H1 (cell line): Measurements from ENCODE around the gene KRT27. TPM values are rescaled to one million over a fixed set of nuclear protein-coding genes. Genes with fewer than 3 reads are reported as not detected.

Experiments used
- CTCF ChIA-PET: fragments of 300-600 bp; sonication (Branson Sonifier 250); formaldehyde crosslinking; loops from one replicate; lab custom pipeline; 2021; ENCODE audit not compliant: partially characterized antibody; lab: Charles Lee
- POLR2A ChIA-PET: fragments of 300-600 bp; sonication (Branson Sonifier 250); formaldehyde crosslinking; loops from one replicate; lab custom pipeline; 2021; ENCODE audit warnings: inconsistent platforms; ENCODE audit not compliant: partially characterized antibody; lab: Charles Lee
- DNase-seq, 2 experiments: peaks; one replicate each; pipeline versions ENCODE4 v3.0.0 to v3.0.0-alpha.2; 2010 to 2022; ENCODE audit warnings: low spot score in 2 of 2, low read depth in 1 of 2, mixed read lengths in 1 of 2
- FAIRE-seq: peaks from 2 replicates; lab custom pipeline; 2011; peaks lifted over from hg19 to GRCh38; lab: Jason Lieb, UNC
- H2AFZ ChIP-seq: 2 replicates; pipeline ENCODE4 v1.8.1; 2012; ENCODE audit warnings: low read length, inconsistent platforms
- H2AK5ac ChIP-seq: 2 replicates; pipeline ENCODE4 v1.6.1; 2013; ENCODE audit warnings: low read depth, low read length
- H2BK120ac ChIP-seq: replicated peaks from 2 replicates; pipeline ENCODE3; 2013; ENCODE audit warnings: low read depth, low read length, inconsistent platforms
- H2BK12ac ChIP-seq: 2 replicates; pipeline ENCODE4 v1.6.1; 2013; ENCODE audit warnings: low read depth, low read length
- H2BK15ac ChIP-seq: 2 replicates; pipeline ENCODE4 v1.6.1; 2013; ENCODE audit warnings: low read length
- H2BK20ac ChIP-seq: 2 replicates; pipeline ENCODE4 v1.6.1; 2013; ENCODE audit warnings: low read length
- H2BK5ac ChIP-seq: 2 replicates; pipeline ENCODE4 v1.6.1; 2013; ENCODE audit warnings: low read depth, low read length
- H3K14ac ChIP-seq: 2 replicates; pipeline ENCODE4 v1.6.1; 2013; ENCODE audit warnings: inconsistent platforms; ENCODE audit not compliant: insufficient read length
- H3K18ac ChIP-seq: 2 replicates; pipeline ENCODE4 v1.6.1; 2013; ENCODE audit warnings: low read length; ENCODE audit errors: extremely low read depth
- H3K23ac ChIP-seq: 2 replicates; pipeline ENCODE4 v1.6.1; 2013; ENCODE audit warnings: inconsistent platforms; ENCODE audit not compliant: insufficient read length
- H3K23me2 ChIP-seq: 2 replicates; pipeline ENCODE4 v1.6.1; 2013; ENCODE audit warnings: low read depth, low read length
- H3K27ac ChIP-seq: 2 replicates; pipeline ENCODE4 v1.6.1; 2011; ENCODE audit warnings: low read depth, low read length, inconsistent platforms
- H3K27me3 ChIP-seq, 4 experiments: replicated peaks in 1 of 4; 1 replicate in 1 of 4; 2 replicates in 3 of 4; pipeline versions ENCODE4 v1.6.1 to v1.8.1; 2011 to 2013; ENCODE audit warnings: low read length in 3 of 4, mild to moderate bottlenecking in 3 of 4, inconsistent platforms in 2 of 4, mixed read lengths in 2 of 4, moderate library complexity in 1 of 4; ENCODE audit not compliant: control insufficient read depth in 3 of 4, insufficient read depth in 3 of 4; ENCODE audit errors: extremely low read depth in 1 of 4
- H3K36me3 ChIP-seq, 4 experiments: 2 replicates each; pipeline versions ENCODE4 v1.6.1 to v1.8.1; 2011 to 2013; ENCODE audit warnings: mild to moderate bottlenecking in 4 of 4, low read length in 3 of 4, moderate library complexity in 2 of 4, control low read depth in 1 of 4, inconsistent platforms in 1 of 4; ENCODE audit not compliant: insufficient read depth in 4 of 4, control insufficient read depth in 2 of 4
- H3K4ac ChIP-seq: replicated peaks from 2 replicates; pipeline ENCODE3; 2013; ENCODE audit warnings: low read length, low read depth, mixed read lengths, inconsistent platforms; ENCODE audit not compliant: insufficient read length
- H3K4me1 ChIP-seq, 4 experiments: replicated peaks in 1 of 4; 1 replicate in 1 of 4; 2 replicates in 3 of 4; pipeline versions ENCODE4 v1.6.1 to v1.8.1; 2011 to 2013; ENCODE audit warnings: low read length in 3 of 4, inconsistent platforms in 2 of 4, mixed read lengths in 1 of 4; ENCODE audit not compliant: insufficient read depth in 4 of 4, control insufficient read depth in 3 of 4
- H3K4me2 ChIP-seq, 2 experiments: 2 replicates each; pipeline versions ENCODE4 v1.6.1 to v1.8.1; 2011 to 2013; ENCODE audit warnings: low read depth in 2 of 2, low read length in 2 of 2, control low read depth in 1 of 2, inconsistent platforms in 1 of 2, mild to moderate bottlenecking in 1 of 2; ENCODE audit not compliant: insufficient read depth in 1 of 2
- H3K4me3 ChIP-seq, 4 experiments: fragments of 200-600, 300-600 bp in 1 of 4; sonication (generic), shearing (Covaris generic), sonication (Bioruptor Twin) in 1 of 4; 2 replicates each; pipeline versions ENCODE4 v1.5.1 to v1.8.1; 2011 to 2016; ENCODE audit warnings: low read length in 4 of 4, low read depth in 3 of 4, control low read depth in 2 of 4, inconsistent platforms in 2 of 4, mild to moderate bottlenecking in 2 of 4, mixed read lengths in 1 of 4, moderate library complexity in 1 of 4; ENCODE audit not compliant: insufficient read depth in 2 of 4; ENCODE audit errors: extremely low read depth in 1 of 4
- H3K56ac ChIP-seq: replicated peaks from 2 replicates; pipeline ENCODE3; 2013; ENCODE audit warnings: low read depth, mild to moderate bottlenecking, mixed read lengths, low read length, inconsistent platforms; ENCODE audit not compliant: insufficient read length
- H3K79me1 ChIP-seq: 2 replicates; pipeline ENCODE4 v1.6.1; 2013; ENCODE audit warnings: low read depth, low read length, control low read depth
- H3K79me2 ChIP-seq, 2 experiments: 2 replicates each; pipeline versions ENCODE4 v1.6.1 to v1.8.1; 2012 to 2013; ENCODE audit warnings: low read length in 2 of 2, mild to moderate bottlenecking in 2 of 2, inconsistent platforms in 1 of 2; ENCODE audit not compliant: insufficient read depth in 2 of 2, control insufficient read depth in 1 of 2
- H3K9ac ChIP-seq, 4 experiments: replicated peaks in 1 of 4; 1 replicate in 1 of 4; 2 replicates in 3 of 4; pipeline versions ENCODE4 v1.6.1 to v1.8.1; 2011 to 2013; ENCODE audit warnings: low read depth in 3 of 4, low read length in 3 of 4, control low read depth in 2 of 4, mild to moderate bottlenecking in 2 of 4, moderate library complexity in 2 of 4, inconsistent platforms in 1 of 4; ENCODE audit errors: extremely low read depth in 1 of 4
- H3K9me3 ChIP-seq, 2 experiments: 2 replicates each; pipeline versions ENCODE4 v1.6.1 to v1.8.1; 2012 to 2013; ENCODE audit warnings: mild to moderate bottlenecking in 2 of 2, moderate library complexity in 2 of 2, control low read depth in 1 of 2, inconsistent platforms in 1 of 2, low read depth in 1 of 2, low read length in 1 of 2, mixed read lengths in 1 of 2; ENCODE audit not compliant: insufficient read depth in 2 of 2
- H4K20me1 ChIP-seq, 2 experiments: replicated peaks in 1 of 2; 2 replicates each; pipeline versions ENCODE3 to v1.8.1; 2011 to 2013; ENCODE audit warnings: inconsistent platforms in 2 of 2, low read length in 2 of 2, mild to moderate bottlenecking in 1 of 2; ENCODE audit not compliant: insufficient read depth in 2 of 2, control insufficient read depth in 1 of 2
- H4K5ac ChIP-seq: 2 replicates; pipeline ENCODE4 v1.6.1; 2013; ENCODE audit warnings: low read length, low read depth, mixed read lengths, inconsistent platforms; ENCODE audit not compliant: insufficient read length
- H4K8ac ChIP-seq: 2 replicates; pipeline ENCODE4 v1.8.0; 2013; ENCODE audit warnings: mild to moderate bottlenecking, moderate library complexity, low read length, inconsistent platforms; ENCODE audit not compliant: insufficient read depth; ENCODE audit errors: extremely low read depth
- H4K91ac ChIP-seq: replicated peaks from 2 replicates; pipeline ENCODE3; 2013; ENCODE audit warnings: low read length, mixed read lengths, inconsistent platforms; ENCODE audit not compliant: insufficient read length
- BCL11A ChIP-seq, 2 experiments: IDR thresholded peaks; one replicate each; pipeline ENCODE4 v1.6.1; 2011; ENCODE audit warnings: low read depth in 2 of 2, low read length in 2 of 2, mild to moderate bottlenecking in 2 of 2
- CBX5 ChIP-seq: fragments of 300-800, 300-1000 bp; sonication (generic); IDR thresholded peaks from 2 replicates; pipeline ENCODE4 v1.7.1; 2016; ENCODE audit warnings: antibody characterized with exemption, low read length, low read depth
- CBX8 ChIP-seq: fragments of 300-800, 300-1000 bp; sonication (generic); IDR thresholded peaks from 2 replicates; pipeline ENCODE4 v1.7.1; 2016; ENCODE audit warnings: low read depth, low read length, borderline replicate concordance
- CHD2 ChIP-seq: IDR thresholded peaks from 2 replicates; pipeline ENCODE4 v1.6.1; 2012; ENCODE audit warnings: low read length, improper control_type of control experiment
- CREB1 ChIP-seq: IDR thresholded peaks from 2 replicates; pipeline ENCODE4 v1.6.1; 2012; ENCODE audit warnings: inconsistent platforms
- EZH2 ChIP-seq: fragments of 200-600 bp; sonication (generic); IDR thresholded peaks from 2 replicates; pipeline ENCODE4 v1.7.1; 2012; ENCODE audit warnings: low read depth, mild to moderate bottlenecking, moderate library complexity, low read length, inconsistent platforms; ENCODE audit not compliant: severe bottlenecking
- HDAC2 ChIP-seq, 2 experiments: fragments of 300-600 bp in 1 of 2; sonication (generic) in 1 of 2; IDR thresholded peaks; 2 replicates each; pipeline ENCODE4 v1.6.1; 2011 to 2012; ENCODE audit warnings: low read depth in 2 of 2, low read length in 2 of 2, mild to moderate bottlenecking in 2 of 2, moderate library complexity in 2 of 2, borderline replicate concordance in 1 of 2, inconsistent platforms in 1 of 2
- JUN ChIP-seq: IDR thresholded peaks from 2 replicates; pipeline ENCODE4 v1.6.1; 2011; ENCODE audit warnings: low read depth, mild to moderate bottlenecking, improper control_type of control experiment, low read length
- MAX ChIP-seq: IDR thresholded peaks from 2 replicates; pipeline ENCODE4 v1.6.1; 2012; ENCODE audit warnings: inconsistent platforms
- POLR2A ChIP-seq, 2 experiments: IDR thresholded peaks; 1 replicate in 1 of 2; 2 replicates in 1 of 2; pipeline ENCODE4 v1.6.1; 2011; ENCODE audit warnings: low read depth in 2 of 2, low read length in 2 of 2, mild to moderate bottlenecking in 2 of 2; ENCODE audit errors: control extremely low read depth in 1 of 2
- SIRT6 ChIP-seq: IDR thresholded peaks from one replicate; pipeline ENCODE4 v1.7.1; 2012; ENCODE audit warnings: low read length, inconsistent platforms
- SP1 ChIP-seq: IDR thresholded peaks from 2 replicates; pipeline ENCODE4 v1.6.1; 2011; ENCODE audit warnings: low read depth, low read length
- SP4 ChIP-seq: IDR thresholded peaks from 2 replicates; pipeline ENCODE4 v1.6.1; 2012; ENCODE audit warnings: low read length, inconsistent platforms
- ZNF274 ChIP-seq: IDR thresholded peaks from 2 replicates; pipeline ENCODE4 v1.7.0; 2012; ENCODE audit warnings: low read length, borderline replicate concordance; ENCODE audit errors: extremely low read depth
- WGBS, 2 experiments: shearing (Covaris generic) in 1 of 2; methylation state at CpG; one replicate each; pipeline versions ENCODE4 v1.1.6 to v1.1.7; 2013 to 2015; ENCODE audit warnings: low lambda C conversion rate in 2 of 2, mixed read lengths in 2 of 2, inconsistent platforms in 1 of 2, low coverage in 1 of 2, missing lambda C conversion rate in 1 of 2; ENCODE audit not compliant: insufficient replicate concordance in 2 of 2, insufficient coverage in 1 of 2, insufficient read length in 1 of 2; ENCODE audit errors: extremely low coverage in 1 of 2, missing lambda C conversion rate in 1 of 2; 5-methylcytosine and 5-hydroxymethylcytosine counted together
- polyA plus RNA-seq, 7 experiments: library from polyadenylated mRNA; depleted of rRNA in 3 of 7; stranded (reverse) in 5 of 7; unstranded in 2 of 7; fragments of >200 nt in 5 of 7; fragments of 200-250 nt in 2 of 7; gene quantifications; 1 replicate in 5 of 7; 2 replicates in 1 of 7; 4 replicates in 1 of 7; pipeline versions ENCODE4 v1.2.1 to v1.2.3, GENCODE V29; 2011 to 2013; ENCODE audit warnings: missing spikeins in 2 of 7, mixed read lengths in 2 of 7
- total RNA-seq: library from RNA; stranded (reverse); fragmentation: NEBNext Ultra II Directional; extraction: Animal tissue kit (Norgen Biotek cat#: 25700); gene quantifications from 2 replicates; pipeline ENCODE4 v1.2.1, GENCODE V29; 2021

The KRT27 gene
- total and polyA plus RNA-seq, 2 of the 8 experiments (the other 6 are each of a cell fraction or from before 2014, with no cell fraction given), result not detected

- Histone ChIP-seq H3K36me3 (no peaks in the 10 kb centered on the region), H3K23me2 (no peaks in the 10 kb centered on the region; the same call in 1 of the 2 replicates), H3K27me3 (peaks cover 0 to 24% (median 5%) of the 10 kb centered on the region in 4 experiments; a peak in 5 of 7 replicates), H4K5ac (no peak overlapping the region), H2AFZ (no peak overlapping the region), H2BK5ac (no peak overlapping the region), H2BK12ac (no peak overlapping the region), H2BK20ac (no peak overlapping the region), H4K91ac (no peak overlapping the region), H2BK15ac (no peak overlapping the region), H3K18ac (no peak overlapping the region), H3K27ac (no peak overlapping the region), H3K56ac (no peak overlapping the region), H3K4me3 (no peak overlapping the region), H4K8ac (no peak overlapping the region), H3K4me2 (no peak overlapping the region), H3K23ac (no peak overlapping the region), H3K9me3 (no peaks in the 10 kb centered on the region), H3K79me1 (no peaks in the 10 kb centered on the region), H3K14ac (no peak overlapping the region), H3K4ac (no peak overlapping the region), H4K20me1 (peaks cover 0 to 2% of the 10 kb centered on the region in 2 experiments), H3K4me1 (peaks cover 0 to 2% (median 0%) of the 10 kb centered on the region in 4 experiments; a peak in 1 of 7 replicates), H2BK120ac (no peak overlapping the region), H3K9ac (no peak overlapping the region), H3K79me2 (no peaks in the 10 kb centered on the region), H2AK5ac (no peak overlapping the region)
- CTCF ChIA-PET, result interaction anchor here (1.0 to 1.1 kb wide), 2 partner anchors 216 to 502 kb away, joined by 3 read pairs; no protein-coding TSS in a partner anchor
- DNase-seq (no peak), FAIRE-seq (no peak)
- POLR2A ChIA-PET, result no interaction called here
- 86% methylated on average over 7 of the region's 7 CpGs; no CpG with 5 or more reads in 1 of the 2 experiments for WGBS, 2 experiments
- TF ChIP-seq EZH2 (no peak), SIRT6 (no peak), SP4 (no peak), POLR2A (IDR thresholded peaks at IDR 0.05; ENCODE audit: control extremely low read depth in 1 of 2, low read depth in 2 of 2, low read length in 2 of 2) (no peak), JUN (no peak), SP1 (no peak), CHD2 (no peak), ZNF274 (no peak), CBX5 (no peak), CBX8 (no peak), CREB1 (no peak), BCL11A (IDR thresholded peaks at IDR 0.05; ENCODE audit: low read depth in 2 of 2, low read length in 2 of 2) (no peak), HDAC2 (IDR thresholded peaks at IDR 0.05; ENCODE audit: borderline replicate concordance in 1 of 2, low read depth in 2 of 2, low read length in 2 of 2) (no peak), MAX (no peak)
These were observed 45.5 kb upstream of the KRT27 start for GRCh38 chr17:40827746-40828453.
